GM19035 (cell line): ENCODE results near the gene GABPA.
"Not testable (repeated sequence)": the region's sequence is repeated elsewhere in the genome, so short reads cannot be mapped to it uniquely, and the experiment has no call there.

Experiments used
- ATAC-seq: cut with Tn5 transposase; IDR thresholded peaks from one replicate; pipeline ENCODE4 v1.9.1; 2021; ENCODE audit not compliant: unreplicated experiment

The GABPA gene

DNA sequence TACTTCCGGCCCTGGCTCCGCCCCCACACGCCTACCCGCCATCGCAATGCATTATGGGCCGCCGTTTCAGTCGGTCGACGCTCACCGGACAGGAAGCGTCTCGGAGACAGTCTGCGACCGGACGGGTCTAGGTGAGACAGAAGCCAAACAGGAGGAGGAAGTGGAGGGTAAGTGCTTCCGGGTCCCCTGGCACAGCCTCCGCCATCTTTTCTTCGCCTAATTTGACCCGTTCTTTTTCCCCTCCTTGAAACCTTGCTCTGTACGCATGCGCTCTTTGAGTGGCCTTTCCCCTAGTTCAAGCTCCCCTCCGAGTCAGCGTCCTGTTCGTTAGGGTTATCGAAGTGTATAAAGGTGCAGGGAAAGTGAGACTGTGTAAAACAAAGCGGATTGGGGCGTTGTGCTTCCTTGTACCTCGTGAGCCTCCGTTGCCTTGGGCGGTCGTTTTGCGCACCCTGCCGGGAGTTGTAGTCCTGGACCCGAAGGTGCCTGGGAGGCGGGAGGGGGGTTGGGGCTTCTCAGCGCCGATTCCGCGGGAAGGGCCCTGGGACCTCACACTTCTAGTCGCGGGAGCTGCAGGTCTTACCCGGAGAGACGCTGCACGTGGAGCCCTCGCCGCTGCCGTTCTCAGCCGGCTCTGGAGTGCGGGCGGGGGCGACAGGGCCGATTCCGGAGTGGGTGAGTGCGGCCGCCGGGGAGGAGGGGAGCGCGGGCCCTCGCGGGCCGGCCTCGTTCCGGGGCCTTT is at the start of gene GABPA, which contains the start of gene ATP5PF:
Gene GABPA (plus strand): TSS at position 69 of the 742 bp plus-strand sequence. CDS start 6,627 bp downstream, outside the sequence.
Gene ATP5PF (minus strand): TSS at position 1 of the 742 bp plus-strand sequence. CDS start 5,110 bp downstream, outside the sequence.
- ATAC-seq = peak; percentile 92

DNA sequence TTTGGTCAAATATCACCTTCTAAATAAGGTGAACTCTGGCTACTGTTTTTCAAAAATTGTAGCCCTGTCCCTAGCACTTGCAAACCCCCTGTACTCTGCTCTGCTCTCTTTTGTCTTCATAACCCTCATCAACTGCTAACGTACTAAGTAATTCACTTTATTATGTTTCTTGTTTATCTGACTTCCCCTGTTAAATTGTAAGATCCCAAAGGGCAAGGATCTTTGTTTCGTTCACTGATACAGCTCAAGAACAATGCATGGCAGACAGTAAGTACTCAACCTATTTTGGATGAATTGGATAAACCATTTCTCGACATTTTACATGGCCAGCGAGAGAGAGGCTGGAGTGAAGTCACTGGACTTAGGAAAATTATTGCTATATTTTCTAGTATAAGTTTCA is 47.0 kb upstream of the GABPA start:
- no peak for ATAC-seq

DNA sequence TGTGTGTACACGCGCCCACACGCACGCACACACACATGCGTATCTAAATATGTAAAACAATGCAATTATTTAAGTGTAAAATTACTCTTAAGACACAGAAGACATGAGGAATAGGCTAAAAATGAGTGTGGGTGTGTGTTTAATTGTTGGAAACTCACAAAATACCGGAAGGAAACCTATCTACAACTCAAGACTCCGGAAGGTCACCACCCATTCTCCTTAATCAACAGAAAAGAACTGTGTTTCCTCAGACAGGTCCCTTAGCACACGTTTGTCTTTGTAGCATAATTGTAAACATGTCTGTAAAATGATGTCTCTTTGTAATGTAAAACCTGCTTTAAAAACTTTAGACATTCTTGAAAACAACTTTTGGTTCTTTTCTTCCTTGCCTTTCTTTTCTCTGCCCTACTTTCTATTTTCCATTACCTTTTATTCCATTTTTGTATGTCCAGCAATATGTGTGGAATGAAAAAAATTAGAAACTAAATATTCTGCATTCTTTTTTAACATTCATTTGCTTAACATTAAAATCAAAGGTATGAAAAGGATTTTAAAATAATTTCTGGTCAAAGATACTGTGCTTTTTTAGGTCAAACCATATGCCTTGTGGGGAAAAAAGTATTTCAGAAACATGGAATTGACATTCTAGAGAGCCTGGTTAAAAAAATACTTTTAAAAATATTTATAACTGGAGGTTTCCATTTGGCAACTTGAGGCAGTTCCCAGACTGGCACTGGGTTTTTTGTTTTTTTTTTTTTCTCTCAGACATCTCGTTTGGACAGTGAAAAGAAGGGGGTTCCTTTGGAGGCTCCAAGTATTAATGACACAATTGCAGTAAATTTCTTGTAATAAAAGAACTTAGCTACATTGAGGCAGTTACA is 46.3 kb upstream of the GABPA start:
- no peak for ATAC-seq

DNA sequence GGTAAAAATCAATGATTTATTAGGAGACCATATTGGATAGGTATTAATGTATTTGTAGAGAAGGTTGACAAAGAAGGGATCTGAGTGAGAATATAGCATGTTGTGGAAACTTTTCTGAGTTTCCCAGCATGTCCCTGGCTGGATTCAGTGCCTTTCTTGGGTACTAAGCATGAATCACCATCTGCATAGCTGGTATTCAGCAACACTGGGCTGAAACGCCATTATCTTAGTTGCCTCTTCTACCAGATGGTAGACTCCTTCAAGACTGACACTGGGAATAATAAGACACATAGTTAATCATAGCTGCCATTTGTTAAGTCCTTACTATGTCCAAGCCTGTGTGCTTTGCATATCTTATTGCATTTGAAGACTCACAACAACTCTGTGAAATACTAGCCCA is 45.5 kb upstream of the GABPA start:
- no peak for ATAC-seq

DNA sequence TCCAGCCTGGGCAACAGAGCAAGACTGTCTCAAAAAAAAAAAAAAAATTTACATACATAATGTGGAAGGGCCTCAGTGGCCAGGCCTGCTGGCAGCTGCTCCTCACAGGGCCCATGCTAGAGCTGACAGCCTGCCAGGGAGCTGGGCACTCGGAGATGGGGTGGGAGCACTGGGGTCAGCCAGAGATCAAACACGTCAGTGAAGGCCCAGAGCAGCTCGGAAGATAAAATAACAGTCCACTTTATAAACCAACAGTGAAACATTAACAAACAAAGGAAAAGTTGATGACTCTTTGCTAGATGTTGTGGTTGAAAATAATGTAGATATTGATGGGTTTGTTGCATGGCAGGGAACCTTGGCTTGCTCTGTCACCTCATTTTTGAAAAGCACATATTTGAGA is 42.8 kb upstream of the GABPA start:
- ATAC-seq = no peak

DNA sequence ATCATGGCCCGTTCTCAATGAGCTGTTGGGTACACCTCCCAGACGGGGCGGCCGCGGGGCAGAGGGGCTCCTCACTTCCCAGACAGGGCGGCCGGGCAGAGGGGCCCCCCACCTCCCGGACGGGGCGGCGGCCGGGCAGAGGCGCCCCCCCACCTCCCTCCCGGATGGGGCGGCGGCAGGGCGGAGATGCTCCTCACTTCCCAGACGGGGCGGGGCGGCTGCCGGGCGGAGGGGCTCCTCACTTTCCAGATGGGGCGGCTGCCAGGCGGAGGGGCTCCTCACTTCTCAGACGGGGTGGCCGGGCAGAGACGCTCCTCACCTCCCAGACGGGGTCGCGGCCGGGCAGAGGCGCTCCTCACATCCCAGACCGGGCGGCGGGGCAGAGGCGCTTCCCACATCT is 39.3 kb upstream of the GABPA start:
- not testable (repeated sequence) for ATAC-seq

DNA sequence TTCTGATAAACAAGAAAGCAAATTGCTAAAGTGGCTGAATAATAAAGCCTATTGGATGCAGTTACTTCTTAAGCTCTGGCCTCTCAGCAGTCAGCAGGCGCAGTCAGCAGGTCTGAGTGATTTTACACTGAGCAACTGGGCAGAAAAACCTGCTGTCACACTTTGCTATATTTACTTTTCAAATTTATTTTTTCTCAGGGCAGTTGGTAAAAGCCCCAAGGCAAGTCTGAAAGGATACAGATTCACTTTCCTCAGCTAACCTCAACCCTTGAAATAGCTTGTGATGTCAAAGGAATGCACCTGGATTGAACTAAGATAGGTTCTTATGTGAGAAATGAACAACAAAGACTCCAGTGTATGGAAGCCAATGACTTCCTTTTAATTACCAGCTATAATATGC is 34.0 kb upstream of the GABPA start:
- ATAC-seq = no peak

DNA sequence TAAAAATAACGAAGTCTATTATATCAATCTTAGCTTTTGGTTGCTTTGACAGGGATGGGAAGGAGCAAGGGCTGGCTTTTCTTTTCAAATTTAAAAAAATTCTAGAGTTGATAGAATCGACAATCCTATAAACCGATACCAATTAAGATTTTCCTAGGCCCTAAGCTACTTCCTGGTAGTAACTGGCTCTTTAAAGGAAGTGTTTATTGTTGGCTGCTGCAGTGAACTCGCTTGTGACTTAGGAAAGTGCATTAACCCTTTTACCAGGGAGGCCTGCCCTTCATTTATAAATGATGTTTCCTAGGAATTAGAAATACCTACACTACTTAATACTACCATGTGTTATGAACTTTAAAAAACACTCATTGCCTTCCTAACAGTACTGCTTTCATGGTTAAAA is 33.2 kb upstream of the GABPA start:
- ATAC-seq = no peak

DNA sequence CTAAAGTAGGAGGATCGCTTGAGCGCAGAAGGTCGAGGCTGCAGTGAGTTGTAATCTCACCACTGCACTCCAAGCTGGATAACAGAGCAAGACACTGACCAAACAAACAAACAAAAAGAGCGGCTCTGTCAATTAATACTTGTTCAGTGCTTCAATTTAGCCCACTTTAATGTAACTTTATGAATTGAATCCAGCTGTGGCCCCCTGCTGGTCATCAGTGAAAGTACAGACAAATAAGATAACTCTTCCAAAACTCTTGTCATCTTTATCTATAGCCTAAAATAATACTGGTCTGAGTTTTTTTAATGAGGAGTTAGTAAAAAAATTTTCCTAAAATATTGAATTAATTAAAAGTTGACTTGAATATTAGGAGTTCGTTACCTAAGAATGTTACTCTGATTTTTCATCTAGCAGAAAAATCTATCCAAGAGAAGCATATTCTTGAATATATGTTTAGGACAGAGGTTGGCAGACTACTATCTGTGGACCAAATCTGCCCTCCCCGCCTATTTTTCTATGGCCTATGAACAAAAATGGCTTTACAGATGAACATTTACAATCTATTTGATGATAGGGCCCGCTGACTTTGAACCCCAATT is 26.2 kb upstream of the GABPA start:
- peak; percentile 50 for ATAC-seq

DNA sequence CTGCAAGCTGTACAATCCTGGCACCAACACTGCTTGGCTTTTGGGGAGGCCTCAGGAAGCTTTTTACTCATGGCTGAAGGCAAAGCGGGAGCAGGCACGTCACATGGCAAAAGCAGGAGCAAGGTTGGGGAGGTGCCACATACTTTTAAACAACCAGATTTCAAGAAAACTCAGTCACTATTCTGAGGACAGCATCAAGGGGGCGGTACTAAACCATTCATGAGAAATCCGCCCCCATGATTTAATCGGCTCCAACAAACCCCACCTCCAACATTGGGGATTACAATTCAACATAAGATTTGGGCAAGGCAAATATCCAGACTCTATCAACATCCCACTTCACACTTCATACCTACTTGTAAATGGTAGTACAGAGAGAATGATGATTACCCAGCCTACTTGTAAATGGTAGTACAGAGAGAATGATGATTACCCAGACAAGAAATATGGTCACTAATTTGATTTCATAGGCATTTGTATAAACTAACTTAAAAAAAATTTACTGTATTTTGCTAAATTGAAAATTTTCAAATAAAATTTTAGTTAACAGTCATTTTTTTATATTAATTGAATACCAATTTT is 25.0 kb upstream of the GABPA start:
- no peak for ATAC-seq

DNA sequence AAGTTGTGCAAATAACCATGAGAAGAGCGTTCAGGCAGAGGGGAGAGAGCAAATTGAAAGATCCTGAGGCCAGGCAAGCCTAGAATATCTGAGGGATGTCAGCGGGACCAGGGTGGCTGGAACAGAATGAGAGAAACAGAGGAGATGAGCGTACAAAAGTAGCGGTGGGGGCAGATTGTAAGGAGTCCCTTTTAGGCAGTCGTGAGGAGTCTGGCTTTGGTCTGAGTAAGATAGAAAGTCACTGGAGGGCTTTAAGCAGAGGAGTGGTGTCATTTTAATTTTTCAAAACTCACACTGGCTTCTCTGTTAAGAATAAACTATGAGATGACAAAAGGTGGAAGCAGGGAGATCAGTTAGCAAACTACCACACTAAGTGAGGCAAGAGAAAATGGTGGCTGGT is 24.2 kb upstream of the GABPA start:
- ATAC-seq = no peak

DNA sequence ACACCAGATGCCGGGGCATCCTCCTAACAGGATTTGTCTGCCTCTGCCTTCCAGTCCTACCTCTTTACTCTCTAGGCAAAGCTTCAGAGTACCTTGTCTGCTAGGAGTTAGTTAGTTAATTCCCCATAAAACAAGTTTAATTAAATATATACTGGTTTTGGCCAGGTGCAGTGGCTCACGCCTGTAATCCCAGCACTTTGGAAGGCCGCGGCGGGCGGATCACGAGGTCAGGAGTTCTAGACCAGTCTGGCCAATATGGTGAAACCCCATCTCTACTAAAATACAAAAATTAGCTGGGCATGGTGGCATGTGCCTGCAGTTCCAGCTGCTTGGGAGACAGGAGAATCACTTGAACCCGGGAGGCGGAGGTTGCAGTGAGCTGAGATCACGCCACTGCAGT is 20.7 kb upstream of the GABPA start:
- not testable (repeated sequence) for ATAC-seq

DNA sequence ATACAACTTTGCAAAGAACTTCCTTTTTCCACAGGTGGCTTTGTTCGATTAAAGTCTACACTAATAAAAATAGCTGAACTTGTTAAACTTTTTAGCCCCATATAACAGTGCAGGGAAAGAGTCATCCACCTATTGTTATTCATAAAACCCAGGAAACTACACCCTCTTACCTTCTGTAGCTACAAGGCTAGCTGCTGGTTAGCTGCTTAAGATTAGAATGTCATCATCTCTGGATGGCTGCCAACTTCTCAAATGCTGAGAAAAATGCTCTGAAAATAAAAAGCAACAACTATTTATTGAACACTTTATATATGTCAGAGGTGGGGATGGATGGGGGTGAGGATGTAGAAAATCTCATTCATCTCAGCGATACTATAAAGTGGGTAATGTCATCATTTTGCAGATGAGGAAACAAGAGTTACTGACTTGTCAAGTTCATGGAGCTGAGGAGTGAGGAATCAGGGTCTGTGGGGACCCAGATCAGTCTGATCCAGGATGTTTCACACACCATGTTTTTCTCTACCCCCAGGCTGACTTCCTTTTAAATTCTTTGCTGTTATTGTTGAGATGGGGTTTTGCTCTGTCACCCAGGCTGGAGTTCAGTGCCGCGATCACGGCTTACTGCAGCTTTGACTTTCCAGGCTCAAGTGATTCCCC is 17.2 kb upstream of the GABPA start:
- ATAC-seq = no peak

DNA sequence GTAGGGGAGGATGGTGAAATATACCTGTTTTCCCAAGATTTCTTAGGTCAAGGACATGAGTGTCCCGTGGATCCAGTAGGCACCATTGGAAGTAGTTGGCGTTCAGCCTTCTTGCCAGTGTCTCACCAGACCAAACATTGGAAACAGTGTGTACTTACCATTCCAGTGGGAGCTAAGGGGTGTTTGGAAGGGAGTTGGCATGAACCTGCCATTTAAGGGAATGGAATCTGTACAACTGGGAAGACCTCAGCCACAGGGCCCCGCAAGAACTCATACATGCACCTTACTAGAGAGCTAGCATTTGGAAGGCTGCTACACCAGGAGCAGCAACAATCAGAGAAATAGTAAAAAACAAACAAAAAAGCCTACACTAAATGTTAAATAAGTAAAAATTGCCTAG is 12.8 kb upstream of the GABPA start:
- ATAC-seq = no peak

DNA sequence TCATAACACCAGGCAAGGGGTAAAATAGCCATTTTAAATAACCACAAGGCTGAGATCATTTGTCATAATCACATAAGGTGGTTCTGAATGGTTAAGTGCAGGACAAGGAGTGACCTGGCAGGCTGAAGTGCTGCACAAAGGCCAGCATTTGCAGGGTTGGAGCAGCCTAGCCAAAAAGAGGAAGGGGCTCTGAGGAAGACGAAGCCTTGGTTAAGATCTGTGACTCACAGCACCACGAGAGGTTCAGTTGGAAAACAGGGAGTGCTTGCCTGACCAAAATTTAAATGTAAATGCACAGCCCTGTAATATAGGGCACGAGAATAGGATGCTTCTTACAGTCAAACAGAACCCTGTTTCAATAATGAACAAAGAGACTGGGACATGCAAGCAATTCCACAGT is 12.1 kb upstream of the GABPA start:
- no peak for ATAC-seq

DNA sequence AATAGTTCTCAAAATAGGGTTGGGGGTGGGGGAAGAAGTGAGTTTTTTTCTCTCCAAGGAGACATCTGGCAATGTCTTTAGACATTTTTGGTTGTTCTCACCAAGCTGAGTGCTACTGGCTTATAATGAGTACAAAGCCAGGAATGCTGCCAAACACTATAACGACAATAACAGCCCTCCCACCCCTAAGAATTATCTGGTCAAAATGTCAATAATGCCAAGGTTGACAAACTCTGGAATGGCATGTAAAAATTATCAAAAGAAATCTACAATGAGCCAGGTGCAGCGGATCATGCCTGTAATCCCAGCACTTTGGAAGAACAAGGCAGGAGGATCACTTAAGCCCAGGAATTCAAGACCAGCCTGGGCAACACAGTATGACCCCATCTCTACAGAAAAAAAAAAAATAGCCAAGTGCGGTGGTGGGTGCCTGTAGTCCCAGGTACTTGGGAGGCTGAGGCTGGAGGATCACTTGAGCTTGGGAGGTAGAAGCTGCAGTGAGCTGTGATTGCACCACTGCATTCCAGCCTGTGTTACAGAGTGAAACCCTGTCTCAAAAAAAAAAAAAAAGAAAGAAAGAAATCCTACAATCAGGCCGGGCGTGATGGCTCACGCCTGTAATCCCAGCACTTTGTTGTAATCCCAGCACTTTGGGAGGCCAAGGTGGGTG is 2.5 kb upstream of the GABPA start:
- no peak for ATAC-seq

DNA sequence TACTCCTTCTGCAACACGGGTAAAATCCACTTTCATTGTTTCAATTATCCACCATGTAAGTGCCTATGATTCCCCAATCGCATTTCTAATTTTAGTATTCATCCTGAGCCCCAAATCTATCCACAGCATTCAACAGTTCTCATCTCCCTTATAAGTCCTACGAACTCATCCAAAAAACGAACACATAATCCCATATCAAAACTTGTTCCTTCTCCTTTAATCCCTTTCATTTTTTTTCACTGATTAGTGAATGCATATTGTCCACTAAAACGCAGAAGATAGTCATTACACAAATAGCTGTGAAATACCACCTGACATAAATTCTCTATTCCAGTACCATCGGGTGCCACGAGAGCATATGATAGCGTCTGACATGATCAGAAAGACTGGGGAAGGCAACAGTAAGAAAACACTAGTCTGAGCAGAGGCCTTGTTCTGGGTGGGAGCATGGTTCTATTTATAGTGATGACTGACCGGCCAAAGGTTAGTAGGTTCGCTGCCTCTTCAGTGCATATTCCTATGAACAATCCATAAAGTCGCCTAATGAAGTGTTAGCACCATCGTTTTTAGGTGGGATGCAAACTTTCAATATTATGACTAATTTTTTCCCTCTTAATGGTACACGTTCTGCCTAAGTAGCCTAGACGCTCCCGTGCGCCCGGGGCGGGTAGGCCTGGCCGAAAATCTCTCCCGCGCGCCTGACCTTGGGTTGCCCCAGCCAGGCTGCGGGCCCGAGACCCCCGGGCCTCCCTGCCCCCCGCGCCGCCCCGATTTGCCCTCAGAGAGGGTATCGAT is 716 bp upstream of the GABPA start:
- peak; percentile 12 for ATAC-seq

DNA sequence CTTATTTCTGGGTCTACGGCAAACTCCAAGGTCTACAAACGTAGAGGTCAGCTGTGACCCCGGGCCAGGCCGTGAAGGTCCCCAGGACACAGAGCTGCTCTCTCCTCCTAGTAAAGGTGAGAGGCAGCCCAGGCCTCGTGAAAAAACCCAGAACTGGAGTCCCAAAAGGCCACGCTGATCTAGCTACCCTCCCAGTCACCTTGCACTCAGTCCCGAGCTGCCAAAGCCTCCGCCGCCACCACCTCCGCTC is 193 bp upstream of the GABPA start:
- peak; percentile 2 for ATAC-seq

DNA sequence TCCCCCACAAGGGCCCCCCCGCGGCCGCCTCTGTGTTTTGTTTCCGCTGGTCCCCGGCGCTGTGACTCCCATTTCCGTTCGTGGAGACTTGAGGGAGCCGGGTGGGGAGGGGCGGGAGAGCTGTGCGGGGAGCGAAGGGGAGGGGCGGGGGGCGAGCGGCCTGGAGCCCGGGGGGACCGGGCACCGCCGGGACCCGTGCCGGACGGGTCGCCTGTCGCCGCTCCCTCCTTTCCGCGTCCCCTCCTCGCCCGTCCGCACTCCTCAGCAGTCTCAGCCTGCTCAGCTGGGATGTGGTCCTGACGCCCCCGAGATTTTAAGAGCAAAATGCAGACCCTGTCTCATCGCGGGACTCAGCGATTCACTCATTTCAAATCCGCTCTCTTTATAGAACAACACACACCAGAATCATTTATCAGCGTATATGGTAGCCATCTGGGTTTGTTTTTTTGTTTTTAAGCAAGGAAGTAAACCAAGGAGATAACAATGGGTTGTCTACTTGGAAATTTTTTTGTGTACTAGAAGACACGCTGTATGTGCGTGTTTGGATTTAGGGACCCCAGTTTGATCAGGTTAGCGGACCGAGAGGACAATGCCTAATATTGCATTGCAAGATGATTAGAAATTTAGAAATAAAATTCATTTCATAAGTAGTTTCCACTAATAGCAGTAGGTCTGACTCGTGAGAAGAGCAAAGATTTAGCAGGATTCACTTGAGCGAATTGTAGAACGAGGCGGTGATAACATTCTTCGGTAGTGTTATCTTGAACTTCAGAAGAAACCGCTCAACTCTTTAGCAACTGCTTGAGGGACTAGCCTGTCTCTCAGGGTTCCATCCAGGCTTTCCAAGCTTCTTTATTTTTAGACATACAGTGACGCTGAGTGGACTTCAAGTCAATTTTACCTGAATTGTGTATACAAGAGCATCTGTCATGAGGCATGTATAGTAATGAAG is 1.1 kb downstream of the GABPA start:
- ATAC-seq = peak; percentile 6
